GM13976 (cell line): Measurements from ENCODE around the gene NPAS3.

Source experiments
- DNase-seq: peaks from one replicate; pipeline ENCODE4 v3.0.0; 2012; ENCODE audit warnings: low spot score
- in situ Hi-C: fragments of 300-500 bp; cut with MboI; formaldehyde crosslinking; loops from one replicate; pipeline ENCODE4 v1.12.0; 2022; ENCODE audit warnings: low sequenced_read_pairs, mixed read lengths, inconsistent platforms; ENCODE audit not compliant: unreplicated experiment
- TF ChIP-seq, protein P1 (sequence below): IDR thresholded peaks from 2 replicates; pipeline ENCODE4 v1.5.1; 2012; ENCODE audit warnings: borderline replicate concordance, mild to moderate bottlenecking; ENCODE audit not compliant: insufficient read depth; ENCODE audit errors: extremely low read depth, missing control alignments, control extremely low read depth

NPAS3 gene

GRCh38 chr14:33792720-33793368 lies 854.2 kb downstream of the NPAS3 start:
- in situ Hi-C loops = loop anchor here (10.0 to 25.0 kb wide), 2 partner anchors 1081 to 1218 kb away; no protein-coding TSS in a partner anchor
- peak; percentile 77 for DNase-seq
- TF ChIP-seq, protein P1, sequence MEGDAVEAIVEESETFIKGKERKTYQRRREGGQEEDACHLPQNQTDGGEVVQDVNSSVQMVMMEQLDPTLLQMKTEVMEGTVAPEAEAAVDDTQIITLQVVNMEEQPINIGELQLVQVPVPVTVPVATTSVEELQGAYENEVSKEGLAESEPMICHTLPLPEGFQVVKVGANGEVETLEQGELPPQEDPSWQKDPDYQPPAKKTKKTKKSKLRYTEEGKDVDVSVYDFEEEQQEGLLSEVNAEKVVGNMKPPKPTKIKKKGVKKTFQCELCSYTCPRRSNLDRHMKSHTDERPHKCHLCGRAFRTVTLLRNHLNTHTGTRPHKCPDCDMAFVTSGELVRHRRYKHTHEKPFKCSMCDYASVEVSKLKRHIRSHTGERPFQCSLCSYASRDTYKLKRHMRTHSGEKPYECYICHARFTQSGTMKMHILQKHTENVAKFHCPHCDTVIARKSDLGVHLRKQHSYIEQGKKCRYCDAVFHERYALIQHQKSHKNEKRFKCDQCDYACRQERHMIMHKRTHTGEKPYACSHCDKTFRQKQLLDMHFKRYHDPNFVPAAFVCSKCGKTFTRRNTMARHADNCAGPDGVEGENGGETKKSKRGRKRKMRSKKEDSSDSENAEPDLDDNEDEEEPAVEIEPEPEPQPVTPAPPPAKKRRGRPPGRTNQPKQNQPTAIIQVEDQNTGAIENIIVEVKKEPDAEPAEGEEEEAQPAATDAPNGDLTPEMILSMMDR = peak; percentile 88

- TF ChIP-seq, protein P1 = no peak
- in situ Hi-C loops = loop anchor here (10.0 to 25.0 kb wide), 2 partner anchors 1081 to 1219 kb away; no protein-coding TSS in a partner anchor
- DNase-seq = no peak
Observed at GRCh38 chr14:33793398-33794110, 854.9 kb downstream of the NPAS3 start.

GRCh38 chr14:33794791-33795305 lies 856.2 kb downstream of the NPAS3 start:
- in situ Hi-C loops = loop anchor here (10.0 to 25.0 kb wide), 2 partner anchors 1083 to 1220 kb away; no protein-coding TSS in a partner anchor
- TF ChIP-seq, protein P1 = no peak
- DNase-seq = no peak

- in situ Hi-C loops = loop anchor here (10.0 to 25.0 kb wide), 2 partner anchors 1084 to 1222 kb away; no protein-coding TSS in a partner anchor
- TF ChIP-seq, protein P1 = no peak
- no peak for DNase-seq
Observed at GRCh38 chr14:33796356-33796755, 857.7 kb downstream of the NPAS3 start.

DNA sequence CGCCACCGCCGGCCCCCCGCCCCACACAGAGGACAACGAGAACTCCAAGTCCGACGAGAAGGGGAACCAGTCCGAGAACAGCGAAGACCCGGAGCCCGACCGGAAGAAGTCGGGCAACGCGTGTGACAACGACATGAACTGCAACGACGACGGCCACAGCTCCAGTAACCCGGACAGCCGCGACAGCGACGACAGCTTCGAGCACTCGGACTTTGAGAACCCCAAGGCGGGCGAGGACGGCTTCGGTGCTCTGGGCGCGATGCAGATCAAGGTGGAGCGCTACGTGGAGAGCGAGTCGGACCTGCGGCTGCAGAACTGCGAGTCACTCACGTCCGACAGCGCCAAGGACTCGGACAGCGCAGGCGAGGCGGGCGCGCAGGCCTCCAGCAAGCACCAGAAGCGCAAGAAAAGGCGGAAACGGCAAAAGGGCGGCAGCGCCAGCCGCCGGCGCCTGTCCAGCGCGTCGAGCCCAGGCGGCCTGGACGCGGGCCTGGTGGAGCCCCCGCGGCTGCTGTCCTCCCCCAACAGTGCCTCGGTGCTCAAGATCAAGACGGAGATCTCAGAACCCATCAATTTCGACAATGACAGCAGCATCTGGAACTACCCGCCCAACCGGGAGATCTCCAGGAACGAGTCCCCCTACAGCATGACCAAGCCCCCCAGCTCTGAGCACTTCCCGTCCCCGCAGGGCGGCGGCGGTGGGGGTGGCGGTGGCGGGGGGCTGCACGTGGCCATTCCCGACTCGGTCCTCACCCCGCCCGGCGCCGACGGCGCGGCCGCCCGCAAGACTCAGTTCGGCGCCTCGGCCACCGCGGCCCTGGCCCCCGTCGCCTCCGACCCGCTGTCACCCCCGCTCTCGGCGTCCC lies 861.3 kb downstream of the NPAS3 start:
- in situ Hi-C loops = loop anchor here (10.0 to 25.0 kb wide), 2 partner anchors 1088 to 1225 kb away; no protein-coding TSS in a partner anchor
- TF ChIP-seq, protein P1 = no peak
- DNase-seq = peak; percentile 30

GRCh38 chr14:33800735-33801163 lies 862.1 kb downstream of the NPAS3 start:
- in situ Hi-C loops = no loop called here
- TF ChIP-seq, protein P1 = no peak
- DNase-seq = no peak
